Measurements from ENCODE around the gene SSX2IP. TPM values are rescaled to one million over a fixed set of nuclear protein-coding genes. Genes with fewer than 3 reads are reported as not detected.
A peak's percentile ranks its signal among the peaks of the same experiment; 100 is the strongest.

Gene SSX2IP
- total RNA-seq, 4 donors from 2014 or later, result 9.6 to 13.7 (median 9.7) TPM

DNA sequence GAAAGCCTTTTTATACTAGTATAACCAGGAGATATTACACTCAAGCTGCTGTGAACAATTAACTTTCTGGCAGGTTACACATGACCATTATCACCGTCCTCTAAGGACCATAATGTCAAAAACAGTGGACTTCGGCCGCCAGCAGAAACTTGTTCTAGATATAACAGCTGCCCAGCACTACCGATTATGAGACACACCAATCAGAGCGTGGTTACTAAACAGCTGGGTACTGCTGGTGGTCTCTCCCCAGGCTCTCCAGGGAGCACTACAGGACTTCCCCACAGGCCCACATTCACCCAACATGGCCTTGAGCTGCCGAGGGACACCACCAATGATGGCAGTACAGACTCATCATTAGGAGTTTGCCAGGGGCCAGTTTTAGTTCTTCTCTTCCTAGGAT lies 58.1 kb downstream of the SSX2IP start:
- WGBS, result 82% methylated on average over 6 of the region's 6 CpGs
- intact Hi-C loops (cut with DNase I), result no loop called here

DNA sequence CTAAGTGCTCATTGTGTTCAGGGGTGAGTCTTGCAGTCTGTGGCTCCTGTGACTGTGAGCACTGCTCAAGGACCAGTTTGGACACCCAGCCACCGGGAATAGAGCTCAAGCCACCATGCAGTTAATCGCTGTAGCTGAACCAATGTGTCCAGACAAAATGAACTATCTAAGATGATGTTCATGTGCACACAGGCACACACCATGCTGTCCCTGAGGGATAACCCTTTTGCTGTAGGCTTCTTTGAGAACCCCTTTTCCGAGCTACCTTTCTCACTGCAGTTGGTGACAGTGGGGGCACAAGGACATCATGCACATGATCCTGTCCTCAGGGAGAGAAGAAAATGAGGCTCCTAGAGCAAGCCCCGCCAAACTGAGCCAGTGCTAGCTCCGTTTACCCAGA lies 65.4 kb downstream of the SSX2IP start:
- no peaks in the 10 kb centered on the region for H3K9me3 ChIP-seq
- TF ChIP-seq POLR2AphosphoS5 (IDR thresholded peaks at IDR 0.05) (no peak), POLR2A (IDR thresholded peaks at IDR 0.05; ENCODE audit: low read depth) (no peak), EP300 (IDR thresholded peaks at IDR 0.05) (no peak)
- TF ChIP-seq, protein P1, sequence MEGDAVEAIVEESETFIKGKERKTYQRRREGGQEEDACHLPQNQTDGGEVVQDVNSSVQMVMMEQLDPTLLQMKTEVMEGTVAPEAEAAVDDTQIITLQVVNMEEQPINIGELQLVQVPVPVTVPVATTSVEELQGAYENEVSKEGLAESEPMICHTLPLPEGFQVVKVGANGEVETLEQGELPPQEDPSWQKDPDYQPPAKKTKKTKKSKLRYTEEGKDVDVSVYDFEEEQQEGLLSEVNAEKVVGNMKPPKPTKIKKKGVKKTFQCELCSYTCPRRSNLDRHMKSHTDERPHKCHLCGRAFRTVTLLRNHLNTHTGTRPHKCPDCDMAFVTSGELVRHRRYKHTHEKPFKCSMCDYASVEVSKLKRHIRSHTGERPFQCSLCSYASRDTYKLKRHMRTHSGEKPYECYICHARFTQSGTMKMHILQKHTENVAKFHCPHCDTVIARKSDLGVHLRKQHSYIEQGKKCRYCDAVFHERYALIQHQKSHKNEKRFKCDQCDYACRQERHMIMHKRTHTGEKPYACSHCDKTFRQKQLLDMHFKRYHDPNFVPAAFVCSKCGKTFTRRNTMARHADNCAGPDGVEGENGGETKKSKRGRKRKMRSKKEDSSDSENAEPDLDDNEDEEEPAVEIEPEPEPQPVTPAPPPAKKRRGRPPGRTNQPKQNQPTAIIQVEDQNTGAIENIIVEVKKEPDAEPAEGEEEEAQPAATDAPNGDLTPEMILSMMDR (IDR thresholded peaks at IDR 0.05), result no peak
- 90% methylated on average over 5 of the region's 5 CpGs for WGBS
- intact Hi-C loops (cut with DNase I), result no loop called here
- H3K4me3 ChIP-seq, result no peak overlapping the region
- H3K27ac ChIP-seq (replicated peaks in 1 of 4), result no peak overlapping the region
- no peaks in the 10 kb centered on the region for H3K27me3 ChIP-seq
- H3K4me1 ChIP-seq, result peaks cover 8 to 13% (median 13%) of the 10 kb centered on the region in 4 donors
- no peaks in the 10 kb centered on the region for H3K36me3 ChIP-seq
- DNase-seq (ENCODE audit: extremely low spot score), result peak; percentile 77

More for the DNA sequence above, 58.1 kb downstream of the SSX2IP start:
- H3K36me3 ChIP-seq, result no peaks in the 10 kb centered on the region
- no peaks in the 10 kb centered on the region for H3K27me3 ChIP-seq
- no peak overlapping the region for H3K27ac ChIP-seq (replicated peaks in 1 of 4)
- H3K9me3 ChIP-seq, result no peaks in the 10 kb centered on the region
- H3K4me1 ChIP-seq, result no peaks in the 10 kb centered on the region
- DNase-seq (ENCODE audit: extremely low spot score), result peak; percentile 74
- TF ChIP-seq EP300 (IDR thresholded peaks at IDR 0.05) (no peak), POLR2A (IDR thresholded peaks at IDR 0.05; ENCODE audit: low read depth) (no peak), POLR2AphosphoS5 (IDR thresholded peaks at IDR 0.05) (no peak)
- TF ChIP-seq, protein P1 (IDR thresholded peaks at IDR 0.05), result no peak
- H3K4me3 ChIP-seq, result no peak overlapping the region

DNA sequence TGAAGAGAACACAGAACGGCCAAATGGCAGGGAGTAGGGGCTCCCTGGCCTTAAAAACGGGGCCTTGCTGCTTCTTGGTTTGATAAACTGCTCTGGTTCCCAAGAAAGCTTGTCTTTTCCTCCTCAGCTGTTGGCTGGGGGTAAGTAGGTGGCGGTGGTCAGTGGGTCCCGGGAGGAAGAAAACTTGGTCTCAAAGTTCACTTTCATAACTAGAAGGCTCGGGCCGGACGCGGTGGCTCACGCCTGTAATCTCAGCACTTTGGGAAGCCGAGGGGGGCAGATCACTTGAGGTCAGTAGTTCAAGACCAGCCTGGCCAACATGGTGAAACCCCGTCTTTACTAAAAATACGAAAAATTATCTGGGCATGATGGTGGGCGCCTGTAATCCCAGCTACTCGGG lies 68.7 kb downstream of the SSX2IP start:
- DNase-seq (ENCODE audit: extremely low spot score), result no peak
- Histone ChIP-seq H3K4me1 (peaks cover 18 to 45% (median 40%) of the 10 kb centered on the region in 4 donors), H3K27ac (replicated peaks in 1 of 4) (no peak overlapping the region), H3K27me3 (no peaks in the 10 kb centered on the region), H3K4me3 (no peak overlapping the region), H3K9me3 (no peaks in the 10 kb centered on the region), H3K36me3 (no peaks in the 10 kb centered on the region)
- 84% methylated on average over 14 of the region's 14 CpGs for WGBS
- intact Hi-C loops (cut with DNase I), result loop anchor here (2.0 kb wide), 1 partner anchor 131 kb away; no protein-coding TSS in a partner anchor
- TF ChIP-seq POLR2A (IDR thresholded peaks at IDR 0.05; ENCODE audit: low read depth) (no peak), POLR2AphosphoS5 (IDR thresholded peaks at IDR 0.05) (no peak), EP300 (IDR thresholded peaks at IDR 0.05) (no peak)
- TF ChIP-seq, protein P1 (IDR thresholded peaks at IDR 0.05), result no peak

DNA sequence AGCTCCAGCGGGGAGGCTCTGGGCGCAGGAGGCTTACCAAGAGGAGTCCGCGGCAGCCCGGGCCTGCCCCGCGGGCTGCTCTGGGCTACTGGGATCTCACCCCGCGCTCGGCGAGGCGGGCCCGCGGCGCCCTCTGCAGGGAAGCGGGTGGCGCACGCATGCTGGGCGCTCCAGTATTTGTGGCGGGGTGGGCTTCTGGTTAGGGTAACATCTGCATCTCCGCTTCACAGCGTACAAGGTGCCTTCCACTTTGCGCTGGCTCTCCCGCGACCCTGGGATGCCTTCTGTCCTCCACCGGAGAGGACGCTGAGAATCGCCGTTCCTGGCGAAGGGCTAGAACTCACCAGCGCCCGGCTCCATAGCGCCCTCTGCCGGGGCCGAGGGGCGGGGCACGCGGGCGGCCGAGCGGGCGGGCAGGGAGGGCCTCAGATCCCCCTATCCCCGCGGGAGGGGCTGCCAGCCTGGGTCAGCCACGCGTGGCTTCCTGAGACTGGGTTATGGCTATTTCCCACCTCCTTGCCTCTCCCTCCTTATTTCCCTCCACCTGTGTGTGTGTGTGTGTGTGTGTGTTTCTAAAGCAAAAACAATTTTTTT lies 69.4 kb downstream of the SSX2IP start:
- H3K4me1 ChIP-seq, result peaks cover 18 to 46% (median 41%) of the 10 kb centered on the region in 4 donors
- H3K9me3 ChIP-seq, result no peaks in the 10 kb centered on the region
- H3K36me3 ChIP-seq, result no peaks in the 10 kb centered on the region
- H3K27ac ChIP-seq (replicated peaks in 1 of 4), result peak overlapping the region; percentile 67 to 83 (median 78)
- DNase-seq (ENCODE audit: extremely low spot score), result no peak
- intact Hi-C loops (cut with DNase I), result loop anchor here (2.0 kb wide), 1 partner anchor 132 kb away; no protein-coding TSS in a partner anchor
- H3K4me3 ChIP-seq, result peak overlapping the region; percentile 58 to 82 (median 65)
- TF ChIP-seq, protein P1 (IDR thresholded peaks at IDR 0.05), result peak; percentile 84 to 99 (median 92)
- TF ChIP-seq POLR2A (IDR thresholded peaks at IDR 0.05; ENCODE audit: low read depth) (no peak), EP300 (IDR thresholded peaks at IDR 0.05) (no peak), POLR2AphosphoS5 (IDR thresholded peaks at IDR 0.05) (peak; percentile 51 to 57)
- WGBS, result 2% methylated on average over 43 of the region's 46 CpGs
- no peaks in the 10 kb centered on the region for H3K27me3 ChIP-seq

All from esophagus muscularis mucosa (tissue), 4 donors.